ENCODE results near the gene KLHL26.

GRCh38 chr19:18594096-18594823, 42.6 kb upstream of the KLHL26 start:
- TF ChIP-seq CTCF (conservative IDR thresholded peaks at IDR 0.05 in 1 of 2, IDR thresholded peaks at IDR 0.05 in 1 of 2; ENCODE audit: extremely low read depth in 1 of 2, insufficient read depth in 1 of 2, low read depth in 1 of 2, low read length in 2 of 2) (peak; percentile 63 to 64), EZH2 (IDR thresholded peaks at IDR 0.05; ENCODE audit: borderline replicate concordance, low read length) (no peak)

All from mammary epithelial cell (primary cell).